22Rv1 (cell line): ENCODE measurements around the gene EPB41L4B.

ENCODE experiments used
- H3K27ac ChIP-seq: fragments of 450-650 bp; 2 replicates; pipeline ENCODE4 v1.5.1; 2017
- CTCF ChIP-seq: fragments of 450-650 bp; IDR thresholded peaks from 2 replicates; pipeline ENCODE4 v1.5.1; 2017; ENCODE audit warnings: mild to moderate bottlenecking
- ZFX ChIP-seq: fragments of 450-650 bp; IDR thresholded peaks from 2 replicates; pipeline ENCODE4 v1.6.1; 2017; ENCODE audit warnings: antibody characterized with exemption, borderline replicate concordance

Gene EPB41L4B

GRCh38 chr9:109269839-109270238 is 51.0 kb downstream of the EPB41L4B start:
- no peak overlapping the region for H3K27ac ChIP-seq
- TF ChIP-seq CTCF (no peak), ZFX (no peak)

DNA sequence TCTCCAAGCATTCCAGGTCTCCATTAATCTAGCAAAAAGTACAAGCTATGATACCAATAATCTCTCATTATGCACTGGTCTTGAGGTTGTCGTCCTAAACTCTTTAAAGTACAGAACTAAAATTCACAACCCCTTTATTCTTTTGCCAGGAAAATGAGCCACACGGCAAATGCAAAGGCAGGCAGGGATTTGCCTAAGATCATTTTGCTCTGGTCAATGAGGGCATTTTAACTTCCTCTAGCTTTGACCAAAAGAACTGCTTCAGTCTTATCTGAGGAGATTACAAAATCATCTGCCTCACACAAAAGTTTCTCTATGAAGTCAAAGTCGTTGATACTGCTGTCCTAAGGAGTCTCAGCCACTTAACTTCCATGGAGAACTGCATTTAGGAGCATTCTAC is 51.8 kb downstream of the EPB41L4B start:
- no peak overlapping the region for H3K27ac ChIP-seq
- TF ChIP-seq ZFX = no peak
- no peak for TF ChIP-seq CTCF

- H3K27ac ChIP-seq = no peak overlapping the region
- TF ChIP-seq CTCF (no peak), ZFX (no peak)
These were observed 53.3 kb downstream of the EPB41L4B start for GRCh38 chr9:109267555-109267954.

GRCh38 chr9:109264877-109265587 is 55.8 kb downstream of the EPB41L4B start:
- H3K27ac ChIP-seq = no peak overlapping the region
- TF ChIP-seq ZFX (no peak), CTCF (no peak)

- TF ChIP-seq CTCF = no peak
- TF ChIP-seq ZFX = no peak
- no peak overlapping the region for H3K27ac ChIP-seq
These were observed 57.5 kb downstream of the EPB41L4B start for GRCh38 chr9:109263358-109263757.

DNA sequence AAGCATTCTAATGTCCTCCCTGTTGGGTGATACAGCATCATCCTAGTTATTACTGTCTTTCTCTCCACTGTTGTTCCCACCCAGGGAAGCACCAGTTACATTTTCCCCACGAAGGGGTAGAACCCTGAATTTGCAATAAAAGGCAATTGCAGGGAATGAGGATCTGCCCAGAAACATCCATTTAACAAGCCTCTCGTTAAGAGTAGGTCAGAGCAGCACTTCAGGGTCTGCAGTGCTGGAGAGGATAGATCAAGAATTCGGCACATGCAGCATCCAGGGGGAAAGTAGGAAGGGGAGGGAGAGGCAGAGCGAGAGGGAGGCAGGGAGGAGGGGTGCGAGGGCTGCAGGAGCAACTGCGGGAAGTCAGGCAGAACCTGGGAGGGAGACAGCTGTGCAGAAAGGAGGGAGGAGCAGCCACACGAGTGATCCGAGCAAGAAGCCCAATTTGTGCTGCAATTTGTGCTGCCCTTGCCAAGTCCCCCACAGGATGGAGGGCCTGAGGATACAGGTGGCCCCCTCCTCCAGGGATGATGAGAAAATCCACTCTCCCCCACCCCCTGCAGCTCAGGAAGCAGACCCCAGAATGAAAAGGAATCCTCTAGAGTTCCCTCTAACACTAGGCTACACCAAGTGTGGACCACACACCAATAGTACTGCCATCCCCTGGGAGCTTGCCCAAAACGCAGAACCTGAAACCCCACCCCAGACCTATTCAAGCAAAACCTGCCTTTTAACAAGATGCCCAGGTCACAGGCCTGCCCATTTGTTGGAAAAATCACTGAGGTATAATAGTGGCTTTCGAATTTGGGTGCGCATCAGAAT is 62.2 kb downstream of the EPB41L4B start:
- no peak overlapping the region for H3K27ac ChIP-seq
- TF ChIP-seq CTCF (no peak), ZFX (no peak)

DNA sequence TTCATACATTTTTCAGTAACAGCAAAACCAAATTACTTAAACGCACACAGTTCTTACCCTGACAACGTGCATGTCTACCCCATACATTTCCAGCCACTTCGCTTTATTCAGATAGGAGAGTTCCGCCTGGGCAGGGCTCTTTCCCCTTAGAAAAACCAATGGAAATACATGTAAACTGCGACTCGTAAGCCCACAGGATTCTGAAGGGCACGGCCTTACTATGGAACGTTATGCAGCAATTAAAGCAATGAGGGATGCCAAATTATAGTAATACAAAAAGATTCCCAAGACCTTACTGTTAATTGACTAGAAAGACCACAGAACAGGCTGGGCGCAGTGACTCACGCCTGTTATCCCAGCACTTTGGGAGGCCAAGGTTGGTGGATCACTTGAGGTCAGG is 64.5 kb downstream of the EPB41L4B start:
- TF ChIP-seq ZFX (no peak), CTCF (no peak)
- H3K27ac ChIP-seq = no peak overlapping the region
